IMR-90 (cell line): ENCODE data around the gene CLCF1. TPM values are rescaled to one million over a fixed set of nuclear protein-coding genes. Genes with fewer than 3 reads are reported as not detected.

Source experiments
- ATAC-seq: fragments of 200-7000 bp; cut with Tn5 transposase; 2 replicates; pipeline ENCODE4 v1.9.1; 2020; ENCODE audit warnings: low read depth, mild to moderate bottlenecking, moderate library complexity
- BruUV-seq: library from RNA; stranded (reverse); fragments of 400-500 nt; replicated peaks from 2 replicates; lab custom pipeline; 2021; lab: Mats Ljungman, UMichigan
- CTCF ChIA-PET: fragments of 300-600 bp; formaldehyde crosslinking; extraction: SDS; loops from one replicate; lab custom pipeline; 2021; ENCODE audit warnings: antibody characterized with exemption; lab: Yijun Ruan, JAX
- POLR2A ChIA-PET: fragments of 300-600 bp; sonication (Branson Sonifier 250); formaldehyde crosslinking; loops from one replicate; lab custom pipeline; 2022; ENCODE audit warnings: antibody characterized with exemption; ENCODE audit not compliant: unreplicated experiment; lab: Charles Lee
- DNase-seq: peaks from one replicate; pipeline ENCODE4 v3.0.0; 2013
- H2AFZ ChIP-seq: replicated peaks from 2 replicates; pipeline ENCODE3; 2013; ENCODE audit warnings: low read length, mild to moderate bottlenecking; ENCODE audit not compliant: poor library complexity
- H2AK5ac ChIP-seq: 2 replicates; pipeline ENCODE4 v1.6.1; 2013; ENCODE audit warnings: low read depth, low read length, inconsistent platforms
- H2AK9ac ChIP-seq: replicated peaks from 2 replicates; pipeline ENCODE3; 2013; ENCODE audit warnings: mild to moderate bottlenecking, low read depth, low read length, moderate library complexity; ENCODE audit not compliant: poor library complexity
- H2BK120ac ChIP-seq: 2 replicates; pipeline ENCODE4 v1.6.1; 2013; ENCODE audit warnings: low read depth, low read length, inconsistent platforms
- H2BK15ac ChIP-seq: 3 replicates; pipeline ENCODE4 v1.6.1; 2013; ENCODE audit warnings: low read depth, low read length, inconsistent platforms
- H2BK20ac ChIP-seq: 2 replicates; pipeline ENCODE4 v1.6.1; 2013; ENCODE audit warnings: low read depth, mild to moderate bottlenecking, inconsistent platforms, low read length, moderate library complexity
- H2BK5ac ChIP-seq: 2 replicates; pipeline ENCODE4 v1.6.1; 2013; ENCODE audit warnings: mild to moderate bottlenecking, low read depth, low read length, inconsistent platforms; ENCODE audit not compliant: poor library complexity, severe bottlenecking
- H3K14ac ChIP-seq: replicated peaks from 2 replicates; pipeline ENCODE4 v1.6.1; 2013; ENCODE audit warnings: low read depth, low read length, inconsistent platforms
- H3K18ac ChIP-seq: 2 replicates; pipeline ENCODE4 v1.6.1; 2013; ENCODE audit warnings: low read depth, low read length, control low read depth
- H3K23ac ChIP-seq: 2 replicates; pipeline ENCODE4 v1.6.1; 2013; ENCODE audit warnings: low read depth, low read length, inconsistent platforms
- H3K27ac ChIP-seq: 2 replicates; pipeline ENCODE4 v1.5.1; 2013; ENCODE audit warnings: mild to moderate bottlenecking, control low read depth, low read length; ENCODE audit not compliant: insufficient read depth
- H3K27me3 ChIP-seq: 2 replicates; pipeline ENCODE4 v1.6.1; 2013; ENCODE audit warnings: low read length; ENCODE audit not compliant: control insufficient read depth, insufficient read depth
- H3K36me3 ChIP-seq: 2 replicates; pipeline ENCODE4 v1.6.1; 2013; ENCODE audit warnings: low read length, mixed read lengths; ENCODE audit not compliant: control insufficient read depth, insufficient read depth
- H3K4ac ChIP-seq: 2 replicates; pipeline ENCODE4 v1.6.1; 2013; ENCODE audit warnings: low read depth, low read length, inconsistent platforms
- H3K4me1 ChIP-seq: 2 replicates; pipeline ENCODE4 v1.6.1; 2013; ENCODE audit warnings: low read length, mixed read lengths; ENCODE audit not compliant: control insufficient read depth, insufficient read depth
- H3K4me2 ChIP-seq: 2 replicates; pipeline ENCODE4 v1.6.1; 2013; ENCODE audit warnings: low read depth, mild to moderate bottlenecking, control low read depth, low read length, moderate library complexity
- H3K4me3 ChIP-seq: 2 replicates; pipeline ENCODE4 v1.5.1; 2013; ENCODE audit warnings: low read depth, mild to moderate bottlenecking, control low read depth, low read length, moderate library complexity; ENCODE audit not compliant: insufficient read depth
- H3K56ac ChIP-seq: 2 replicates; pipeline ENCODE4 v1.6.1; 2013; ENCODE audit warnings: low read length, inconsistent platforms; ENCODE audit not compliant: insufficient read depth; ENCODE audit errors: extremely low read depth
- H3K79me1 ChIP-seq, 2 experiments: 2 replicates each; pipeline ENCODE4 v1.6.1; 2013; ENCODE audit warnings: low read length in 2 of 2, inconsistent platforms in 1 of 2, low read depth in 1 of 2
- H3K9ac ChIP-seq: 2 replicates; pipeline ENCODE4 v1.6.1; 2013; ENCODE audit warnings: low read depth, low read length, control low read depth
- H3K9me1 ChIP-seq: 2 replicates; pipeline ENCODE4 v1.6.1; 2013; ENCODE audit warnings: low read length, inconsistent platforms; ENCODE audit not compliant: insufficient read depth
- H3K9me3 ChIP-seq: 2 replicates; pipeline ENCODE4 v1.6.1; 2013; ENCODE audit warnings: low read length; ENCODE audit not compliant: control insufficient read depth, insufficient read depth
- H4K20me1 ChIP-seq: 2 replicates; pipeline ENCODE4 v1.6.1; 2013; ENCODE audit warnings: low read length, inconsistent platforms; ENCODE audit not compliant: insufficient read depth
- H4K5ac ChIP-seq: 2 replicates; pipeline ENCODE4 v1.6.1; 2013; ENCODE audit warnings: mild to moderate bottlenecking, low read depth, low read length, control low read depth
- H4K8ac ChIP-seq, 2 experiments: 2 replicates each; pipeline ENCODE4 v1.6.1; 2013; ENCODE audit warnings: low read depth in 2 of 2, low read length in 2 of 2, control low read depth in 1 of 2, inconsistent platforms in 1 of 2
- H4K91ac ChIP-seq: 2 replicates; pipeline ENCODE4 v1.6.1; 2013; ENCODE audit warnings: low read depth, low read length, inconsistent platforms; ENCODE audit not compliant: insufficient read depth
- BHLHE40 ChIP-seq: fragments of 150-350 bp; IDR thresholded peaks from 2 replicates; pipeline ENCODE4 v1.6.1; 2016; ENCODE audit warnings: mild to moderate bottlenecking, low read depth, low read length
- CEBPB ChIP-seq: IDR thresholded peaks from 2 replicates; pipeline ENCODE4 v1.6.1; 2012; ENCODE audit warnings: low read depth, low read length, improper control_type of control experiment
- CHD1 ChIP-seq: IDR thresholded peaks from 2 replicates; pipeline ENCODE4 v1.6.1; 2012; ENCODE audit warnings: low read depth, low read length, improper control_type of control experiment
- CTCF ChIP-seq: conservative IDR thresholded peaks from 2 replicates; pipeline ENCODE4 v1.5.1; 2012; ENCODE audit warnings: mild to moderate bottlenecking, low read depth, low read length, improper control_type of control experiment
- FOS ChIP-seq: fragments of 150-350 bp; IDR thresholded peaks from 2 replicates; pipeline ENCODE4 v1.6.1; 2016; ENCODE audit warnings: low read depth, low read length
- MAFK ChIP-seq: IDR thresholded peaks from 2 replicates; pipeline ENCODE4 v1.6.1; 2012; ENCODE audit warnings: low read depth, low read length, improper control_type of control experiment
- MAZ ChIP-seq: IDR thresholded peaks from 2 replicates; pipeline ENCODE4 v1.6.1; 2012; ENCODE audit warnings: low read depth, mild to moderate bottlenecking, low read length, improper control_type of control experiment, moderate library complexity, borderline replicate concordance
- MXI1 ChIP-seq: IDR thresholded peaks from 2 replicates; pipeline ENCODE4 v1.6.1; 2012; ENCODE audit warnings: low read depth, mild to moderate bottlenecking, low read length, moderate library complexity, borderline replicate concordance
- NFE2L2 ChIP-seq: fragments of 150-350 bp; IDR thresholded peaks from 2 replicates; pipeline ENCODE4 v1.6.1; 2016; ENCODE audit warnings: low read depth, mild to moderate bottlenecking, low read length
- POLR2A ChIP-seq: IDR thresholded peaks from 2 replicates; pipeline ENCODE4 v1.6.1; 2012; ENCODE audit warnings: mild to moderate bottlenecking, low read depth, low read length
- RCOR1 ChIP-seq: IDR thresholded peaks from 2 replicates; pipeline ENCODE4 v1.6.1; 2012; ENCODE audit warnings: mild to moderate bottlenecking, low read length, improper control_type of control experiment; ENCODE audit not compliant: insufficient replicate concordance
- RFX5 ChIP-seq: IDR thresholded peaks from 2 replicates; pipeline ENCODE4 v1.8.0; 2012; ENCODE audit warnings: low read depth, mild to moderate bottlenecking, low read length, moderate library complexity
- SMC3 ChIP-seq: fragments of 150-350 bp; IDR thresholded peaks from 2 replicates; pipeline ENCODE4 v1.6.1; 2016; ENCODE audit warnings: low read depth, mild to moderate bottlenecking, antibody characterized with exemption, low read length, moderate library complexity
- USF2 ChIP-seq: fragments of 150-350 bp; IDR thresholded peaks from 2 replicates; pipeline ENCODE4 v1.6.1; 2017; ENCODE audit warnings: mild to moderate bottlenecking, antibody characterized with exemption, low read length, low read depth
- WGBS, 2 experiments: methylation state at CpG; one replicate each; pipeline versions ENCODE4 v1.1.5 to v1.1.7; 2013; ENCODE audit warnings: missing lambda C conversion rate in 2 of 2; ENCODE audit not compliant: insufficient read length in 1 of 2; ENCODE audit errors: extremely low coverage in 2 of 2; 5-methylcytosine and 5-hydroxymethylcytosine counted together
- dilution Hi-C: fragments of 300-500 bp; cut with HindIII; formaldehyde crosslinking; loops from one replicate; pipeline ENCODE4 v1.14.3; 2018; ENCODE audit warnings: low sequenced_read_pairs; ENCODE audit not compliant: unreplicated experiment
- in situ Hi-C: fragments of 300-500 bp; cut with MboI; formaldehyde crosslinking; loops from 3 replicates; pipeline ENCODE4 v1.14.3; 2019; ENCODE audit warnings: low sequenced_read_pairs, inconsistent platforms, mixed read lengths
- intact Hi-C: fragments of 100-400 bp; cut with micrococcal nuclease; formaldehyde crosslinking; loops from 2 replicates; pipeline ENCODE4 v1.10.0; 2022
- polyA plus RNA-seq, 3 experiments: library from polyadenylated mRNA; depleted of rRNA; stranded (reverse); fragments of >200 nt; gene quantifications; 2 replicates each; pipeline ENCODE4 v1.2.3, GENCODE V29; 2012; ENCODE audit warnings: low replicate concordance in 1 of 3
- total RNA-seq: library from RNA; depleted of rRNA; stranded (reverse); fragments of >200 nt; gene quantifications from 2 replicates; pipeline ENCODE4 v1.2.3, GENCODE V29; 2012

CLCF1 gene
- total and polyA plus RNA-seq, 2 of the 4 experiments (the other 2 are of a cell fraction) = 5.6 to 27.8 TPM

- TF ChIP-seq RCOR1 (no peak), NFE2L2 (no peak), SMC3 (no peak), MAZ (no peak), CHD1 (no peak)
These were observed 24.7 kb upstream of the CLCF1 start (continued) for GRCh38 chr11:67397986-67398660.

- H4K5ac ChIP-seq = no peak overlapping the region
- no peak overlapping the region for H2BK15ac ChIP-seq
- no peaks in the 10 kb centered on the region for H3K9me3 ChIP-seq
- H3K14ac ChIP-seq = no peak overlapping the region
- dilution Hi-C loops = no loop called here
- H2AK9ac ChIP-seq = peak overlapping the region; percentile 42
- POLR2A ChIA-PET = no interaction called here
- H3K56ac ChIP-seq = no peak overlapping the region
- WGBS, 2 experiments = no CpG with 5 or more reads among the region's 6 CpGs
- no peak overlapping the region for H3K23ac ChIP-seq
- ATAC-seq = no peak
- no peak overlapping the region for H3K18ac ChIP-seq
- H3K4me1 ChIP-seq = peaks cover 14% of the 10 kb centered on the region
- no peak overlapping the region for H2BK120ac ChIP-seq
- H3K79me1 ChIP-seq = peaks cover 17 to 39% of the 10 kb centered on the region in 2 experiments; a peak in 3 of 4 replicates
- no peak overlapping the region for H3K27ac ChIP-seq
- H3K9me1 ChIP-seq = no peaks in the 10 kb centered on the region
- H3K36me3 ChIP-seq = peaks cover 43% of the 10 kb centered on the region
- H4K8ac ChIP-seq = no peak overlapping the region
- H4K91ac ChIP-seq = no peak overlapping the region
- H2AFZ ChIP-seq = no peak overlapping the region
- no peak overlapping the region for H3K4me3 ChIP-seq
- no peak for DNase-seq
- peaks cover 35% of the 10 kb centered on the region for H4K20me1 ChIP-seq
- no peak overlapping the region for H2AK5ac ChIP-seq
- no peak overlapping the region for H3K9ac ChIP-seq
- no peak overlapping the region for H2BK5ac ChIP-seq
- no peaks in the 10 kb centered on the region for H3K27me3 ChIP-seq
- H3K4ac ChIP-seq = no peak overlapping the region
- intact Hi-C loops = no loop called here
- no peak overlapping the region for H3K4me2 ChIP-seq
- no peak overlapping the region for H2BK20ac ChIP-seq
- BruUV-seq = no TSS peak
- in situ Hi-C loops = no loop called here
- CTCF ChIA-PET = no interaction called here
- TF ChIP-seq MAZ = no peak
- no peak for TF ChIP-seq CEBPB
- no peak for TF ChIP-seq CTCF
- no peak for TF ChIP-seq MAFK
- no peak for TF ChIP-seq BHLHE40
- no peak for TF ChIP-seq USF2
- no peak for TF ChIP-seq MXI1
- TF ChIP-seq RFX5 = no peak
- no peak for TF ChIP-seq RCOR1
- no peak for TF ChIP-seq FOS
- TF ChIP-seq POLR2A = no peak
These were observed 24.1 kb upstream of the CLCF1 start for GRCh38 chr11:67397536-67397935.
